ENCODE data around the gene RAPGEF5.

RAPGEF5 gene

DNA sequence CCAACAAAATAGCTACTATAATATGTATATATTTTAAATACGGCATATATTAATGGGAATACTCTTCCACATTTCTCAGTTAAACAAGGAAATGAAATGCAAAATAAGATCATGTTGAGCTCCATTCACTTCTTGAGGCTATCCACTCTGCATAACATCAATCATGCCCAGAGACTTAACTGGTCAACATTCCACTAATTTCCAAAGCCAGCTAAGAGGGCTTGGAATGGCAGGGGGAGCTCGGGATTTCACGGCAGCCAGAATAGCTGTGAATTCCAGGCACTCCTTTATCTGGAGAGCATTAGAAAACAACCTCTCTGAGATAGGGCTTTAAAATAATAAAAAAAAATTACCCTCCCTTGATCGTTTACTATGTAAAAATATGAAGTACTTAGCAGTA is 216.4 kb downstream of the RAPGEF5 start:
- H3K27ac ChIP-seq (ENCODE audit: low read depth, low read length) = no peak overlapping the region
- H3K9ac ChIP-seq (ENCODE audit: low read length) = no peak overlapping the region
- H3K36me3 ChIP-seq (ENCODE audit: control insufficient read depth, insufficient read depth, low read length) = no peaks in the 10 kb centered on the region
- H3K4me3 ChIP-seq (ENCODE audit: low read length) = no peak overlapping the region
- H3K4me1 ChIP-seq (ENCODE audit: control insufficient read depth, insufficient read depth, low read length) = no peaks in the 10 kb centered on the region
- H3K27me3 ChIP-seq (ENCODE audit: control insufficient read depth, insufficient read depth, low read length) = no peaks in the 10 kb centered on the region

GRCh38 chr7:22138886-22139285 is 218.1 kb downstream of the RAPGEF5 start:
- H3K27ac ChIP-seq (ENCODE audit: low read depth, low read length) = no peak overlapping the region

DNA sequence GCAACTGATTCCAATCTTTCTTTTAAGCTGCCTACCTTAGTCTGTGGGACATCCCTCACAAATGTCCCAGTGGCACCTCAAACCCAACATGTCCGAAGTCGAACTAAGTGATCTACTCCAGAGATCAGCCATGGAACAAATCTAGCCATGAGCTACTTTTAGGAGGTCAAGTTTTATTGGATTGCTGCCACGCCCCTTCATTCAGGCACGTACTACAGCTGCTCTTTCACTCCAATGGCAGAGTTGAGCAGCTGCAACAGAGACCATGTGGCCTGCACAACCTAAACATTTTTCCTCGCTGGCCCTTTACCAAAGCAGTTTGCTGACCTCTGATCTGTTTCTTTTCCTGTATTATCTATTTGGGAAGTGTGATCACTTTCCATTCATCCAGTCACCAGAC is 218.8 kb downstream of the RAPGEF5 start:
- Histone ChIP-seq H3K27ac (ENCODE audit: low read depth, low read length) (no peak overlapping the region), H3K4me3 (ENCODE audit: low read length) (no peak overlapping the region), H3K9ac (ENCODE audit: low read length) (no peak overlapping the region), H3K27me3 (ENCODE audit: control insufficient read depth, insufficient read depth, low read length) (no peaks in the 10 kb centered on the region), H3K36me3 (ENCODE audit: control insufficient read depth, insufficient read depth, low read length) (peaks cover 2% of the 10 kb centered on the region), H3K4me1 (ENCODE audit: control insufficient read depth, insufficient read depth, low read length) (no peaks in the 10 kb centered on the region)

More at GRCh38 chr7:22138886-22139285, 218.1 kb downstream of the RAPGEF5 start:
- Histone ChIP-seq H3K27me3 (ENCODE audit: control insufficient read depth, insufficient read depth, low read length) (no peaks in the 10 kb centered on the region), H3K4me3 (ENCODE audit: low read length) (no peak overlapping the region), H3K9ac (ENCODE audit: low read length) (no peak overlapping the region), H3K4me1 (ENCODE audit: control insufficient read depth, insufficient read depth, low read length) (no peaks in the 10 kb centered on the region), H3K36me3 (ENCODE audit: control insufficient read depth, insufficient read depth, low read length) (no peaks in the 10 kb centered on the region)

DNA sequence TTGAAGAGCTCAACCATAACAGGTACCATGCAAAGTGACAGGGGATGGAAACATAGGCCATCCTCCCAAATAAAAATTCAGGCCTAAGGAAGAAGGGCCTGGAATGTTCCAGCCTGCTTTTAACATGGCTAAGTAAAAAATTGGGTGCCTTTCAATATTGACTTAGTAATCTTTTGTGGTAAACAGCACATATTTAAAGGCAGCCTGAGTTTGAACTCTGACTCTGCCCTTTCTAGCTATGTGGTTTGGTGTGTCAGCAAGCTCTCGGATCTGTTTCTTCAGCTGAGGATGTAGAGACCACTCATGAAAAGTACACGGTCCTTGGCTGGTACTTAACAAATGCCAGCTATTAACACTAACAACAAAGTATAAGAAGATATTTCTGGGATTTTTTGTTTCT is 219.5 kb downstream of the RAPGEF5 start:
- Histone ChIP-seq H3K27ac (ENCODE audit: low read depth, low read length) (no peak overlapping the region), H3K4me1 (ENCODE audit: control insufficient read depth, insufficient read depth, low read length) (no peaks in the 10 kb centered on the region), H3K36me3 (ENCODE audit: control insufficient read depth, insufficient read depth, low read length) (peaks cover 3% of the 10 kb centered on the region), H3K9ac (ENCODE audit: low read length) (no peak overlapping the region), H3K27me3 (ENCODE audit: control insufficient read depth, insufficient read depth, low read length) (no peaks in the 10 kb centered on the region), H3K4me3 (ENCODE audit: low read length) (no peak overlapping the region)

DNA sequence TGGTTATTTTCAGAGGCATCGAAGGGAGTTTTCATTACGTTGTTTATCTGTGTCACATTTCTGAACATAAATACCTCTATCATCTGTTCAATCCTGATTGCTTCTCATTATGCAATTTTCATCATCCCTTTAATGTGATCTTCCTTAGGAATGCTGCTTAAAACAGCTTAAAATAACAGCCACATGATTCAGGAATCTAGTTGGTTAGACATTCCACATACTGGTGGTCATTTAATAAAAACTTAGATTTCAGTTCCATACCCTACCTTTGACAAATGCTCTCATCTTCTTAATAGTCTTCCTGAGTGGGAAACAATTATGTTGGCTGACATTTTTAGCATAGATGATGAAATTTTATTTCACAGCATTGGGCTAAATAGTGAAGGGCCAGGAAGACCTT is 219.9 kb downstream of the RAPGEF5 start:
- Histone ChIP-seq H3K4me1 (ENCODE audit: control insufficient read depth, insufficient read depth, low read length) (no peaks in the 10 kb centered on the region), H3K4me3 (ENCODE audit: low read length) (no peak overlapping the region), H3K9ac (ENCODE audit: low read length) (no peak overlapping the region), H3K27me3 (ENCODE audit: control insufficient read depth, insufficient read depth, low read length) (no peaks in the 10 kb centered on the region), H3K36me3 (ENCODE audit: control insufficient read depth, insufficient read depth, low read length) (peaks cover 3% of the 10 kb centered on the region), H3K27ac (ENCODE audit: low read depth, low read length) (no peak overlapping the region)

DNA sequence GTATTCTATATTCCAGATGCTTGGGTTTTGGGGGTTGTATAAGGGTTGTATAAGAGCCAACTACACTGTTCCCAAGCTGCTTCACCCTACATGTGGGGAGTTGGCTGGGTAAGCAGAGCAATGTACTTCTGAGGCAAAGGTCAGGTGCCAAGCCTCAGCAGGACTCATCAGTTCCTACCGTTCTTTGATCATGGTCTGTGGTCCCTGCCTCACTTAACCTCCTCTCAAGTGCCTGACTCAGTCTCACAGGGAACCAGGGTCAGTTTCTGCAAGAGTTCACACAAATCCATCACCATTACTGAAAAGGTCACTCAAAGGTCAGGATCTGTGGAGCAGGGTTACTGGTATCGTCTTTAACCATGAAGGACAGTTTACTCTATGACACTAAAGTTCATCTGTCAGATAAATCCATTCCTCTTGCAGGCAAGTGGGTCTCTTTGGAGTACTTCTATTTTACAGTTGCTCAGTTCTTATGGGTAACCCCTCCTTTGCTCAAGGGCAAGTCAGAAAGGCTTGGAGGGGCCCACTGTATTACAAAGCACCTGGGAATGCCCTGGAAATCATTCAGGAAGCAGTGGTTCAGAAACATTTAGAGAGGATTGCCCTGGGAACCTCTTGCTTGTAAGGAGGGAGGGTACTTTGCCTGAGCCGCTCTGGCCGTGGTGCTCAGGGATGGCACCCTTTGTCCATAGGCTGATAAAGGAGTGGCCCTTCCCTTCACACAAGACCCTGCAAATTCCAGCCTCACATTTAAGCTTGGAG is 227.0 kb downstream of the RAPGEF5 start:
- Histone ChIP-seq H3K36me3 (ENCODE audit: control insufficient read depth, insufficient read depth, low read length) (peaks cover 3% of the 10 kb centered on the region), H3K27ac (ENCODE audit: low read depth, low read length) (no peak overlapping the region), H3K4me3 (ENCODE audit: low read length) (no peak overlapping the region), H3K4me1 (ENCODE audit: control insufficient read depth, insufficient read depth, low read length) (no peaks in the 10 kb centered on the region), H3K27me3 (ENCODE audit: control insufficient read depth, insufficient read depth, low read length) (no peaks in the 10 kb centered on the region), H3K9ac (ENCODE audit: low read length) (no peak overlapping the region)

DNA sequence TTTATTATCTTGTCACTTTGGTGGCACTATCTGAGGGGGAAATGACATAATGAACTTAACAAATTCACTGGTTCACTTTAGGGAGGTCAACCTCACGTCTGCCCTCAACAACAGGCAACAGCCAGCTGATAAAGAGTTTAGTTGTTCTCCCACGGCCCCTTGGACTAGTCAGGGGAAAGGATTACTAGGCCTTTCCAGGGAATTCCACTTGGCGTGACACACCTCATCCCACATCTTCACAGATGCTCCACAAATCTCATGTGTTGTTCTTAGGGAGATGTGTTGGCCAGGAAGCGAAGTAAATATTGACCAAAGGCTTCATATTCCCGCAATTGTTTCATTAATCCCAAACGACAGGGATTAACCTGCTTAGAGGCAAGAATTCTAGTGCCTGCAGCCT is 227.8 kb downstream of the RAPGEF5 start:
- H3K4me3 ChIP-seq (ENCODE audit: low read length) = no peak overlapping the region
- H3K27me3 ChIP-seq (ENCODE audit: control insufficient read depth, insufficient read depth, low read length) = no peaks in the 10 kb centered on the region
- H3K4me1 ChIP-seq (ENCODE audit: control insufficient read depth, insufficient read depth, low read length) = no peaks in the 10 kb centered on the region
- H3K27ac ChIP-seq (ENCODE audit: low read depth, low read length) = no peak overlapping the region
- H3K9ac ChIP-seq (ENCODE audit: low read length) = no peak overlapping the region
- peaks cover 3% of the 10 kb centered on the region for H3K36me3 ChIP-seq (ENCODE audit: control insufficient read depth, insufficient read depth, low read length)

DNA sequence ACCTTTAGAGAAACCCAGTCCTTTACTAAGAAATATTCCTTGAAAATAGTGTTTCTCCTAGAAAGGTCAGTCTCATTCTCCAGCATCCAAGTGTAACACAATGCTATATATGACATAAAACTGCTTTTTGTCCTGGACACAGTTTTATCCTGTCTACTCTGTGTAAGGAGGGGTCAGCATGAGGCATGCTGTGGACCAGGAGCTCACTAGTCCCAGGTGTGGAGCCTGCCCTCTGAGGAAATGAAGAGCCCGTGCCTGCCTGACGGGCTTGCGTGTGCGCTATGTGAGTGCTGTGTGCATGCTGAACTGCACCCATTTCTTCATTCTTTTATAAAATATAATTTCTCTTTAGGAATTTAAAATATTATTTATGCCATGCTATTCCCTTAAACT is 228.4 kb downstream of the RAPGEF5 start:
- H3K27me3 ChIP-seq (ENCODE audit: control insufficient read depth, insufficient read depth, low read length) = no peaks in the 10 kb centered on the region
- H3K27ac ChIP-seq (ENCODE audit: low read depth, low read length) = no peak overlapping the region
- H3K4me3 ChIP-seq (ENCODE audit: low read length) = no peak overlapping the region
- H3K36me3 ChIP-seq (ENCODE audit: control insufficient read depth, insufficient read depth, low read length) = peaks cover 3% of the 10 kb centered on the region
- H3K4me1 ChIP-seq (ENCODE audit: control insufficient read depth, insufficient read depth, low read length) = no peaks in the 10 kb centered on the region
- H3K9ac ChIP-seq (ENCODE audit: low read length) = no peak overlapping the region

DNA sequence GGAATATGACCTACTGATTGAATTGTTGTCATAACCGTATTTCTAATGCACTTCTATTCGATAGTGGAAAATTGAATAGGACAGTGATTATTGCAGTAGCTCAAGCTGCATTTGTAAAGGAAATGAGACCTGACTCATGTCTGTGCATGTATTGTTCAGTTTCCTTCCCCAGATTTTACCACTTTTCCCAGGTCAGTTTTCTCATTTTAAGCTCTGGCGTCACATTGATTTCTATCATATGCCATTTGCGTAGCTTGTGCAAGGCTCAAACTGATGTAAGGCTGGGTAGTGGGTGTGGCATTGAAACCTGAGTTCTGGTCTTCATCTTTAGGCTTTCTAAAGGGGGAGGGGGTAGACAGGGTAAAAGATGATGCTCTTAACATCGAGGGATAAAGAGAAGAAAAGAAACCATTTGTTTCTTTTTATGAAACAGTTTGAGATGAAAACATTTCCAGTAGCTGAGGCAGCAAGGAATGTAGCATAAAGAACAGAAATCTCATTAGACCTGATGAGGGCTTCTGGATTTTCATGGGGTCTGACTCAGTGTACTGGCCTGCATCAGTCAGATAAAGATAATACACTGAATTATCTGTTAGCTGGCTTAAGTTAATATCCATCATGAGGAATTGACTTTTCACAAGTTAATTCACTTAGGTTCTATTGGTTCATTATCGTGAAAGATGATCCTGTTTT is 229.0 kb downstream of the RAPGEF5 start:
- Histone ChIP-seq H3K36me3 (ENCODE audit: control insufficient read depth, insufficient read depth, low read length) (no peaks in the 10 kb centered on the region), H3K4me3 (ENCODE audit: low read length) (no peak overlapping the region), H3K4me1 (ENCODE audit: control insufficient read depth, insufficient read depth, low read length) (no peaks in the 10 kb centered on the region)

DNA sequence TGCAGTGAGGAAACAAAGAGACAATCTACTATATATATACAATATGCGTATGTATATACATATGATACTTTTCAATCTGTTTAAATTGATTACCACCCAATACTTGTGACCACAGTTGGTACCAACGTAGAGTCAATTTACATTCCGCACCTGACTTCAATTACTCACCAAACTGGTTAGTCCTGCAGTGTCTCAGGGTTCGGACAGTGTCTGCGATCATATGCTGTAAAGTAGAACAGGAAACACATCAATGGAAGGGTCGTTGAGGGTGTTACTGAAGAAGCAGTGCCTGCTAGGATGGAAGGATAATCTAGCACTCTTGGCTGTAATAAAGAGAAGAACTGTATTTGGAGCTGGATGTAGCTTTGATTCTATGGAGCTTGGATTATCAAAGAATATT is 231.5 kb downstream of the RAPGEF5 start:
- Histone ChIP-seq H3K27me3 (ENCODE audit: control insufficient read depth, insufficient read depth, low read length) (no peaks in the 10 kb centered on the region), H3K4me1 (ENCODE audit: control insufficient read depth, insufficient read depth, low read length) (no peaks in the 10 kb centered on the region), H3K4me3 (ENCODE audit: low read length) (no peak overlapping the region), H3K27ac (ENCODE audit: low read depth, low read length) (no peak overlapping the region), H3K36me3 (ENCODE audit: control insufficient read depth, insufficient read depth, low read length) (no peaks in the 10 kb centered on the region), H3K9ac (ENCODE audit: low read length) (no peak overlapping the region)

More for the DNA sequence above, 229.0 kb downstream of the RAPGEF5 start:
- Histone ChIP-seq H3K27ac (ENCODE audit: low read depth, low read length) (no peak overlapping the region), H3K27me3 (ENCODE audit: control insufficient read depth, insufficient read depth, low read length) (no peaks in the 10 kb centered on the region), H3K9ac (ENCODE audit: low read length) (no peak overlapping the region)

DNA sequence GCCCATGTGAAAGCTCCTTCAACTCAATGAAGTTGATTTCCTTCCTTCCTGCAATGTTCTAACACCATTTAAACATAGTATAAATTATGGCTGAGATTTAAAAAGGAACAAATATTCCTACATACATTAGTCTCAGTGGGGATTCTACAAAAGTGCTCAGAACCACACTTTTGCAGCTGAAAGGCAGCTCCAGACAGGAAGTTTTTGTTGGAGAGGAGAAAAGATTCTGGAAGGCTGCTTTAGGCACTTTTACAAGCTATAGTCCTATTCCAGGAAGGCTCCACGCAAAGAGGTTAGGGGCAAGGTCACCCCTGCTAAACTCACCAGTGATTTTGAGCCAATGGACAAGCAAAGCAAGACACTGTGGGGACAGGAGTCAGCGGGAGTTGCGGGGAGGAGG is 232.0 kb downstream of the RAPGEF5 start:
- H3K27me3 ChIP-seq (ENCODE audit: control insufficient read depth, insufficient read depth, low read length) = no peaks in the 10 kb centered on the region
- H3K9ac ChIP-seq (ENCODE audit: low read length) = no peak overlapping the region
- no peaks in the 10 kb centered on the region for H3K36me3 ChIP-seq (ENCODE audit: control insufficient read depth, insufficient read depth, low read length)
- no peak overlapping the region for H3K4me3 ChIP-seq (ENCODE audit: low read length)
- H3K4me1 ChIP-seq (ENCODE audit: control insufficient read depth, insufficient read depth, low read length) = no peaks in the 10 kb centered on the region
- H3K27ac ChIP-seq (ENCODE audit: low read depth, low read length) = no peak overlapping the region

- H3K27ac ChIP-seq (ENCODE audit: low read depth, low read length) = no peak overlapping the region
- no peaks in the 10 kb centered on the region for H3K4me1 ChIP-seq (ENCODE audit: control insufficient read depth, insufficient read depth, low read length)
- H3K9ac ChIP-seq (ENCODE audit: low read length) = no peak overlapping the region
- no peak overlapping the region for H3K4me3 ChIP-seq (ENCODE audit: low read length)
- H3K36me3 ChIP-seq (ENCODE audit: control insufficient read depth, insufficient read depth, low read length) = no peaks in the 10 kb centered on the region
- no peaks in the 10 kb centered on the region for H3K27me3 ChIP-seq (ENCODE audit: control insufficient read depth, insufficient read depth, low read length)
Observed at GRCh38 chr7:22123139-22123538, 233.8 kb downstream of the RAPGEF5 start.

Measured in rectal smooth muscle tissue (tissue), 1 donor.